GM12873 (cell line): ENCODE data around the gene CCDC91.

Source experiments
- CTCF ChIP-seq: IDR thresholded peaks from 2 replicates; pipeline ENCODE4 v1.5.1; 2012; ENCODE audit warnings: low read depth, mild to moderate bottlenecking, moderate library complexity, low read length, control low read depth; ENCODE audit not compliant: insufficient read depth; ENCODE audit errors: missing control alignments

Gene CCDC91

GRCh38 chr12:28223025-28223554 is 32.8 kb downstream of the CCDC91 start:
- no peak for TF ChIP-seq CTCF

GRCh38 chr12:28223858-28224257 is 33.6 kb downstream of the CCDC91 start:
- TF ChIP-seq CTCF, result no peak

GRCh38 chr12:28226705-28227104 is 36.4 kb downstream of the CCDC91 start:
- no peak for TF ChIP-seq CTCF

GRCh38 chr12:28227251-28227650 is 37.0 kb downstream of the CCDC91 start:
- TF ChIP-seq CTCF, result no peak

- no peak for TF ChIP-seq CTCF
Measured at GRCh38 chr12:28231248-28231647, 41.0 kb downstream of the CCDC91 start.

- no peak for TF ChIP-seq CTCF
Measured at GRCh38 chr12:28232211-28232928, 42.1 kb downstream of the CCDC91 start.

GRCh38 chr12:28234444-28234843 is 44.2 kb downstream of the CCDC91 start:
- TF ChIP-seq CTCF, result no peak

- no peak for TF ChIP-seq CTCF
Measured at GRCh38 chr12:28235015-28235414, 44.8 kb downstream of the CCDC91 start.
